Uterus (tissue), 2 donors: ENCODE data around the gene S100A5.

Experiments used
- POLR2A ChIP-seq, 2 donors: fragments of 450-650 bp; IDR thresholded peaks; one replicate each; pipeline ENCODE4 v1.6.1; 2016; ENCODE audit warnings: antibody characterized with exemption in 2 of 2, mild to moderate bottlenecking in 1 of 2, moderate library complexity in 1 of 2
- TF ChIP-seq, protein P1 (sequence below), 4 experiments: fragments of 200-600 bp in 2 of 4; fragments of 450-650 bp in 2 of 4; sonication (generic) in 2 of 4; IDR thresholded peaks; one replicate each; pipeline ENCODE4 v1.5.1; 2016 to 2019; ENCODE audit warnings: antibody characterized with exemption in 4 of 4, mild to moderate bottlenecking in 2 of 4, moderate library complexity in 1 of 4

DNA sequence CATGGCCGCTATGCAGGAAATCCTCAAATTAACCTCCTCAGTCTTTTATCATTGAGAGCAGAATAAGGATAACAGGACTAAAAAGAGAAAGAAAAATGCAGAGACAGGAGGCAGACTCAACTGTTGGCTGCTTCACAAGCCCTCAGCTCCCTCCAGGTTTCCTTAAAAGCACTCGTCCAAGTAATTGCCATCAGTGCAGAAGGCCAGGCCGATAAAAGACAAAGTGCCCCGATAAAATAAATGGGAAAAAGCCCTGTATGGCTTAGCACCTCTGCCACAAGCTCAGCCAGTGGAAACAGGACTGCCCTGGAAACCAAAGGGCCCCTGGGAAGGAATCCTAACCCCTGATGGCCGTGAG, 13.1 kb downstream of the S100A5 start:
- TF ChIP-seq, protein P1, sequence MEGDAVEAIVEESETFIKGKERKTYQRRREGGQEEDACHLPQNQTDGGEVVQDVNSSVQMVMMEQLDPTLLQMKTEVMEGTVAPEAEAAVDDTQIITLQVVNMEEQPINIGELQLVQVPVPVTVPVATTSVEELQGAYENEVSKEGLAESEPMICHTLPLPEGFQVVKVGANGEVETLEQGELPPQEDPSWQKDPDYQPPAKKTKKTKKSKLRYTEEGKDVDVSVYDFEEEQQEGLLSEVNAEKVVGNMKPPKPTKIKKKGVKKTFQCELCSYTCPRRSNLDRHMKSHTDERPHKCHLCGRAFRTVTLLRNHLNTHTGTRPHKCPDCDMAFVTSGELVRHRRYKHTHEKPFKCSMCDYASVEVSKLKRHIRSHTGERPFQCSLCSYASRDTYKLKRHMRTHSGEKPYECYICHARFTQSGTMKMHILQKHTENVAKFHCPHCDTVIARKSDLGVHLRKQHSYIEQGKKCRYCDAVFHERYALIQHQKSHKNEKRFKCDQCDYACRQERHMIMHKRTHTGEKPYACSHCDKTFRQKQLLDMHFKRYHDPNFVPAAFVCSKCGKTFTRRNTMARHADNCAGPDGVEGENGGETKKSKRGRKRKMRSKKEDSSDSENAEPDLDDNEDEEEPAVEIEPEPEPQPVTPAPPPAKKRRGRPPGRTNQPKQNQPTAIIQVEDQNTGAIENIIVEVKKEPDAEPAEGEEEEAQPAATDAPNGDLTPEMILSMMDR (IDR thresholded peaks at IDR 0.05) = no peak
- no peak for TF ChIP-seq POLR2A (IDR thresholded peaks at IDR 0.05)
